Measurements from ENCODE around the gene NPS.

NPS gene

GRCh38 chr10:127585519-127586023, 36.5 kb downstream of the NPS start:
- H2AFZ ChIP-seq (ENCODE audit: low read length) = no peak overlapping the region
- H3K4me1 ChIP-seq (ENCODE audit: insufficient read depth, low read length, poor library complexity, severe bottlenecking) = no peaks in the 10 kb centered on the region
- TF ChIP-seq CTCF (conservative IDR thresholded peaks at IDR 0.05; ENCODE audit: low read length) = no peak
- TF ChIP-seq EZH2phosphoT487 (IDR thresholded peaks at IDR 0.05; ENCODE audit: borderline replicate concordance) = no peak
- no peaks in the 10 kb centered on the region for H3K79me2 ChIP-seq (ENCODE audit: insufficient read depth, low read length)
- H3K9me3 ChIP-seq (ENCODE audit: insufficient read depth, low read depth, low read length) = no peaks in the 10 kb centered on the region
- no peaks in the 10 kb centered on the region for H4K20me1 ChIP-seq (ENCODE audit: insufficient read depth, low read length, poor library complexity, severe bottlenecking)
- no peaks in the 10 kb centered on the region for H3K27me3 ChIP-seq (ENCODE audit: insufficient read depth, low read length, poor library complexity, severe bottlenecking)
- no peaks in the 10 kb centered on the region for H3K9me2 ChIP-seq (replicated peaks; ENCODE audit: low read depth, low read length)
- no peaks in the 10 kb centered on the region for H3K36me3 ChIP-seq (ENCODE audit: insufficient read depth, low read length)
- no peak overlapping the region for H3K9ac ChIP-seq (ENCODE audit: low read depth, low read length, poor library complexity, severe bottlenecking)
- no peak overlapping the region for H3K4me3 ChIP-seq (ENCODE audit: low read length, poor library complexity, severe bottlenecking)
- H3F3A ChIP-seq (ENCODE audit: low read depth) = no peaks in the 10 kb centered on the region
- H3K4me2 ChIP-seq (ENCODE audit: low read depth, low read length, poor library complexity, severe bottlenecking) = no peak overlapping the region

- H3K9me2 ChIP-seq (replicated peaks; ENCODE audit: low read depth, low read length) = no peaks in the 10 kb centered on the region
- no peak overlapping the region for H2AFZ ChIP-seq (ENCODE audit: low read length)
- no peak overlapping the region for H3K9ac ChIP-seq (ENCODE audit: low read depth, low read length, poor library complexity, severe bottlenecking)
- no peaks in the 10 kb centered on the region for H3K9me3 ChIP-seq (ENCODE audit: insufficient read depth, low read depth, low read length)
- no peak overlapping the region for H3K4me3 ChIP-seq (ENCODE audit: low read length, poor library complexity, severe bottlenecking)
- no peaks in the 10 kb centered on the region for H3K36me3 ChIP-seq (ENCODE audit: insufficient read depth, low read length)
- H3K79me2 ChIP-seq (ENCODE audit: insufficient read depth, low read length) = no peaks in the 10 kb centered on the region
- no peaks in the 10 kb centered on the region for H4K20me1 ChIP-seq (ENCODE audit: insufficient read depth, low read length, poor library complexity, severe bottlenecking)
- H3K4me1 ChIP-seq (ENCODE audit: insufficient read depth, low read length, poor library complexity, severe bottlenecking) = no peaks in the 10 kb centered on the region
- H3K27me3 ChIP-seq (ENCODE audit: insufficient read depth, low read length, poor library complexity, severe bottlenecking) = no peaks in the 10 kb centered on the region
- no peak overlapping the region for H3K4me2 ChIP-seq (ENCODE audit: low read depth, low read length, poor library complexity, severe bottlenecking)
- H3F3A ChIP-seq (ENCODE audit: low read depth) = no peaks in the 10 kb centered on the region
- TF ChIP-seq CTCF (conservative IDR thresholded peaks at IDR 0.05; ENCODE audit: low read length) = no peak
- TF ChIP-seq EZH2phosphoT487 (IDR thresholded peaks at IDR 0.05; ENCODE audit: borderline replicate concordance) = no peak
Observed at GRCh38 chr10:127587668-127588365, 38.7 kb downstream of the NPS start.

DNA sequence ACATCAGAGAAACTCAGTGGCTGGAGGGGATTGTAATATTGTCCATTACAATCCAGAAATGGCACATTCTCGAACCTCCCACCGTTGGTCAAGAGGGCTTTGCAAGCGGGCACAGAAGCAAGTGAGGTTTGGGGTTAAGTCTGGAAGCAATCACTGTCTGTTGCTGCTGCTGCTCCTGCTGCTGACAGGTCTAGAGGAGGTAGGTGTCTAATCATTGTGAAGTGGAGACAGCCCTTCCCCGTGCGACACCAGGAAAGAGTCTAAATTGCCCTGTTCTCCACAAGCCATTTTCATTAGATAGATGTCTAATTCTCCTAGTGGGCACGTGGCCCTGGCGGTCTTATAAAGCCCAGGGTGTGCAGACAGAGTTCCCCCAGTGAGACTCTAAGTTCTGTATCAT, 43.5 kb downstream of the NPS start:
- H3K27me3 ChIP-seq (ENCODE audit: insufficient read depth, low read length, poor library complexity, severe bottlenecking) = no peaks in the 10 kb centered on the region
- no peak overlapping the region for H2AFZ ChIP-seq (ENCODE audit: low read length)
- TF ChIP-seq EZH2phosphoT487 (IDR thresholded peaks at IDR 0.05; ENCODE audit: borderline replicate concordance) (no peak), CTCF (conservative IDR thresholded peaks at IDR 0.05; ENCODE audit: low read length) (no peak)
- H3K9me2 ChIP-seq (replicated peaks; ENCODE audit: low read depth, low read length) = no peaks in the 10 kb centered on the region
- no peak overlapping the region for H3K4me3 ChIP-seq (ENCODE audit: low read length, poor library complexity, severe bottlenecking)
- no peaks in the 10 kb centered on the region for H3K4me1 ChIP-seq (ENCODE audit: insufficient read depth, low read length, poor library complexity, severe bottlenecking)
- no peaks in the 10 kb centered on the region for H3K9me3 ChIP-seq (ENCODE audit: insufficient read depth, low read depth, low read length)
- no peaks in the 10 kb centered on the region for H3K36me3 ChIP-seq (ENCODE audit: insufficient read depth, low read length)
- H4K20me1 ChIP-seq (ENCODE audit: insufficient read depth, low read length, poor library complexity, severe bottlenecking) = no peaks in the 10 kb centered on the region
- no peak overlapping the region for H3K4me2 ChIP-seq (ENCODE audit: low read depth, low read length, poor library complexity, severe bottlenecking)
- no peak overlapping the region for H3K9ac ChIP-seq (ENCODE audit: low read depth, low read length, poor library complexity, severe bottlenecking)
- H3F3A ChIP-seq (ENCODE audit: low read depth) = no peaks in the 10 kb centered on the region
- no peaks in the 10 kb centered on the region for H3K79me2 ChIP-seq (ENCODE audit: insufficient read depth, low read length)

Data from Loucy (cell line).